ENCODE results near the gene GTF3A. TPM values are rescaled to one million over a fixed set of nuclear protein-coding genes. Genes with fewer than 3 reads are reported as not detected.

The GTF3A gene
- total and polyA plus RNA-seq, 2 of the 4 experiments (the other 2 are of a cell fraction), result 74.1 to 116 TPM

DNA sequence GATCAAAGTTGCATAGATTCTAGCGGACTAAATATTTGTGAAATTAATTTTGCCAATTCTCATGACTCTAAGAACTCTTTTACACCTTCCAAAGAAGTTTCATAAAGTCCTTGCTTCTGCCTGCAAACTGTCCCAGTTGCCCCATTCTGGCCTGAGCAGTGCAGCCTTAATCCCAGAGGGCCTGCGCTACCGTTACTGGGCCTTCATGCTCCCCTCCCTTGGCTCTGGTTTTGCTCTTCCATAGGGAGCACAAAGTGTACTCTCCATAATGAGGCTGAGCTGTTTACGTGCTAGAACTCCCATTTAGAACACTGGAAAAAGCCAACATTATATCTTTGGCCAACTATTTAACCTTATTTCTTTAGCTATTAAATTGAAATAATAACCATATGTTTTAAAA lies 23.9 kb downstream of the GTF3A start:
- CTCF ChIA-PET, result no interaction called here
- intact Hi-C loops (cut with micrococcal nuclease), result no loop called here
- no peak overlapping the region; the same call in 1 of the 2 replicates for H3K4me2 ChIP-seq (ENCODE audit: low read depth, low read length)

More for the DNA sequence above, 23.9 kb downstream of the GTF3A start:
- H3K18ac ChIP-seq (ENCODE audit: low read depth, low read length), result no peak overlapping the region
- no peaks in the 10 kb centered on the region for H3K9me3 ChIP-seq (ENCODE audit: control insufficient read depth, insufficient read depth, low read length)
- no peak overlapping the region for H3K56ac ChIP-seq (ENCODE audit: extremely low read depth, insufficient read depth, low read length)
- ATAC-seq (ENCODE audit: low read depth), result no peak
- no peak overlapping the region for H4K91ac ChIP-seq (ENCODE audit: insufficient read depth, low read depth, low read length)
- no peak for DNase-seq
- H2AK9ac ChIP-seq (replicated peaks; ENCODE audit: low read depth, low read length, poor library complexity), result no peak overlapping the region
- H3K14ac ChIP-seq (replicated peaks; ENCODE audit: low read depth, low read length), result no peak overlapping the region
- dilution Hi-C loops (cut with HindIII; ENCODE audit: low sequenced_read_pairs, unreplicated experiment), result no loop called here
- no peak overlapping the region for H3K23ac ChIP-seq (ENCODE audit: low read depth, low read length)
- H4K8ac ChIP-seq (ENCODE audit: low read depth in 2 of 2, low read length in 2 of 2), result no peak overlapping the region
- WGBS, 2 experiments (ENCODE audit: extremely low coverage in 2 of 2, insufficient read length in 1 of 2), result 90% methylated on average over 2 of the region's 4 CpGs; no CpG with 5 or more reads in 1 of the 2 experiments
- no peak overlapping the region for H3K27ac ChIP-seq (ENCODE audit: insufficient read depth, low read length)
- no peak overlapping the region for H3K9ac ChIP-seq (ENCODE audit: low read depth, low read length)
- no peak overlapping the region for H3K4me3 ChIP-seq (ENCODE audit: insufficient read depth, low read depth, low read length)
- H2BK120ac ChIP-seq (ENCODE audit: low read depth, low read length), result no peak overlapping the region
- H3K79me1 ChIP-seq (ENCODE audit: low read depth in 1 of 2, low read length in 2 of 2), result peaks cover 13 to 34% of the 10 kb centered on the region in 2 experiments
- no TSS peak for BruUV-seq (replicated peaks)
- no peak overlapping the region for H2BK5ac ChIP-seq (ENCODE audit: low read depth, low read length, poor library complexity, severe bottlenecking)
- POLR2A ChIA-PET (ENCODE audit: unreplicated experiment), result no interaction called here
- H2BK20ac ChIP-seq (ENCODE audit: low read depth, low read length), result no peak overlapping the region
- in situ Hi-C loops (cut with MboI; ENCODE audit: low sequenced_read_pairs), result no loop called here
- H2BK15ac ChIP-seq (ENCODE audit: low read depth, low read length), result no peak overlapping the region
- peaks cover 7% of the 10 kb centered on the region for H3K9me1 ChIP-seq (ENCODE audit: insufficient read depth, low read length)
- no peak overlapping the region for H2AFZ ChIP-seq (replicated peaks; ENCODE audit: low read length, poor library complexity)
- no peak overlapping the region for H2AK5ac ChIP-seq (ENCODE audit: low read depth, low read length)
- no peaks in the 10 kb centered on the region for H3K36me3 ChIP-seq (ENCODE audit: control insufficient read depth, insufficient read depth, low read length)
- no peak overlapping the region for H4K5ac ChIP-seq (ENCODE audit: low read depth, low read length)
- no peak overlapping the region for H3K4ac ChIP-seq (ENCODE audit: low read depth, low read length)
- TF ChIP-seq SMC3 (IDR thresholded peaks at IDR 0.05; ENCODE audit: low read depth, low read length), result no peak
- H3K27me3 ChIP-seq (ENCODE audit: control insufficient read depth, insufficient read depth, low read length), result no peaks in the 10 kb centered on the region
- H4K20me1 ChIP-seq (ENCODE audit: insufficient read depth, low read length), result no peaks in the 10 kb centered on the region
- peaks cover 4% of the 10 kb centered on the region for H3K4me1 ChIP-seq (ENCODE audit: control insufficient read depth, insufficient read depth, low read length)

Measured in IMR-90 (cell line).